IPS-15b (cell line): ENCODE results near the gene CCDC159.
A peak's percentile ranks its signal among the peaks of the same experiment; 100 is the strongest.

Experiments
- H3K27me3 ChIP-seq: one replicate; pipeline ENCODE4 v1.6.1; 2013; ENCODE audit warnings: low read length; ENCODE audit not compliant: control insufficient read depth, insufficient read depth
- H3K36me3 ChIP-seq: one replicate; pipeline ENCODE4 v1.6.1; 2013; ENCODE audit warnings: low read length; ENCODE audit not compliant: control insufficient read depth, insufficient read depth
- H3K4me1 ChIP-seq: one replicate; pipeline ENCODE4 v1.6.1; 2013; ENCODE audit warnings: mild to moderate bottlenecking, low read length; ENCODE audit not compliant: control insufficient read depth, insufficient read depth
- H3K4me3 ChIP-seq: one replicate; pipeline ENCODE4 v1.5.1; 2013; ENCODE audit warnings: low read depth, low read length
- H3K9ac ChIP-seq: one replicate; pipeline ENCODE4 v1.6.1; 2013; ENCODE audit warnings: low read depth, mild to moderate bottlenecking, low read length
- H3K9me3 ChIP-seq: one replicate; pipeline ENCODE4 v1.6.1; 2013; ENCODE audit warnings: mild to moderate bottlenecking, low read length; ENCODE audit not compliant: control insufficient read depth, insufficient read depth

The CCDC159 gene

DNA sequence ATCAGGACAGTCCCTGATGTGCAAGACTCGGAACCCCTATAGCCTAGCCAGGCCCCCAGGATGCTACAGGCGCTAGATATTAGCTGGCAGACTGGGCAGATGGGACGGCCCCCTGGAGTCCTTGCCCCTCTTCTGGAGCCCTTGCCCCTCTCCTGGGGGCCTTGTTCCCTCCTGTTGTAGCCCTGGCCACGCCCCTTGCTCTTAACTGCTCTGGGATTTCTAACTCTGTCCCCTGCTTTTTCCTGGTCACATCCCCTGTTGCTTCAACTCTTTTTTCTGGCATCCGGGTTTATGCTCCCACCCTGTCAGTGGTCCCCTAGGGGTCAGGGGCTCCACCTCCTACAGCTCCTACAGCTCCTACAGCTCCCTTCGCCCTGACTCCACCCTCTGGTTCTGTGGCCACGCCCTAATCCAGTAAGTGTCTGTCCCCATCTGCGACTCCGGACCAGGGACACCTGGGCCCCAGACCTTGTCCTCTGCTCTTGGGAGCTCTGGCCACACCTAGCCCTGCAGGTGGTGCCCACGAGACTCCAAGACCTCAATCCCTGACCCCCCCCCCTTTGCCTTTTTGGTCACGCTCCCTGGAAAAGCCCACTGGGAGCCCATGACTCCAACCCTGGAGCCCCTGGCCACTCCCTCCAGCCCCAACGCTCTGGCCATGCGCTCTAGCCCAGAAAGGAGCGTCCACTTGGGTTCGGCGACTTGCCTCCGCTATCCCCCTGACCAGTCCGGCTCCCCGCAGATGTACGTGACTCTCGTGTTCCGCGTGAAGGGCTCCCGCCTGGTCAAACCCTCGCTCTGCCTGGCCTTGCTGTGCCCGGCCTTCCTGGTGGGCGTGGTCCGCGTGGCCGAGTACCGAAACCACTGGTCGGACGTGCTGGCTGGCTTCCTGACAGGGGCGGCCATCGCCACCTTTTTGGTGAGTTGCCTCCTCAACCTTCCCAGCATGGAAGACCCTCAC, 15.7 kb downstream of the CCDC159 start:
- Histone ChIP-seq H3K27me3 (no peaks in the 10 kb centered on the region), H3K9ac (no peak overlapping the region), H3K36me3 (peaks cover 3% of the 10 kb centered on the region), H3K9me3 (no peaks in the 10 kb centered on the region), H3K4me3 (peak overlapping the region; percentile 71), H3K4me1 (no peaks in the 10 kb centered on the region)

DNA sequence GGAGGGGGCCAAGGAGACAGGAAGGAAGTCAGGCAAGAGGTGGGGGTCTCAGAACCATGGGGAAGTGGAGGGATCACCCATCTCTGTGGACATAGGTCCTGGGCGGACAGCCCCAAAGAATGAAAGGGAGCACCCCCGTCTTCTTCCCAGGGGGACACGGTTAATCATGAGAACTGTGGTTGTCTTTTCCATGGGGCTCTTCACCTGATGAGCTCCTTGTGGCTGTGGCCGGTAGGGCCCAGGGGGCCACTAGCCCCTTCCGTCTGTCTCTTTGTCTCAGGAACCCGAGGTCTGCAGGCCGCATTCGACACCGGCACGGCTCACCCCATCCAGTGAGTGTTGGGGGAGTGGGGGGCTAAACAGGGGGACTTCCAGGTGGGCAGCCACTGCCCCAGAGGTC, 17.6 kb downstream of the CCDC159 start:
- Histone ChIP-seq H3K4me1 (no peaks in the 10 kb centered on the region), H3K36me3 (peaks cover 3% of the 10 kb centered on the region), H3K9ac (no peak overlapping the region), H3K4me3 (no peak overlapping the region), H3K27me3 (no peaks in the 10 kb centered on the region), H3K9me3 (no peaks in the 10 kb centered on the region)

DNA sequence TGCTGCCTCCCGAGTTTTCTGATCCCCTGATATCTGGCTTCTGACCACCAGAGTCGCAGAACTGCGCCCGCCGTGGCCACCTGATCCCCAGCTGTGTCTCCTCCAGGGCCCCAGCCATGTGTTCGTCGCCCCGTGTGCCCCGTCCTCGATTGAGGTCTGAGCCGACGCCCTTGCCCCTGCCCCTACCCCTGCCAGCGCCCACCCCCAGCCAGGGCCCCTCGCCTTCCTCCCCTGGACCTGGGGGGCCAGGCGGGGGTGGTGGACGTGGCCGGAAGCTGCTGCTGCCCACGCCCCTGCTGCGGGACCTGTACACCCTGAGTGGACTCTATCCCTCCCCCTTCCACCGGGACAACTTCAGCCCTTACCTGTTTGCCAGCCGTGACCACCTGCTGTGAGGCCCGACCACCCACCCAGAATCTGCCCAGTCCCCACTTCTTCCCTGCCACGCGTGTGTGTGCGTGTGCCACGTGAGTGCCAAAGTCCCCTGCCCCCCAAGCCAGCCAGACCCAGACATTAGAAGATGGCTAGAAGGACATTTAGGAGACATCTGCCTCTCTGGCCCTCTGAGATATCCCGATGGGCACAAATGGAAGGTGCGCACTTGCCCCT, 18.1 kb downstream of the CCDC159 start:
- Histone ChIP-seq H3K4me3 (no peak overlapping the region), H3K4me1 (no peaks in the 10 kb centered on the region), H3K9ac (no peak overlapping the region), H3K36me3 (peaks cover 3% of the 10 kb centered on the region), H3K27me3 (no peaks in the 10 kb centered on the region), H3K9me3 (no peaks in the 10 kb centered on the region)

DNA sequence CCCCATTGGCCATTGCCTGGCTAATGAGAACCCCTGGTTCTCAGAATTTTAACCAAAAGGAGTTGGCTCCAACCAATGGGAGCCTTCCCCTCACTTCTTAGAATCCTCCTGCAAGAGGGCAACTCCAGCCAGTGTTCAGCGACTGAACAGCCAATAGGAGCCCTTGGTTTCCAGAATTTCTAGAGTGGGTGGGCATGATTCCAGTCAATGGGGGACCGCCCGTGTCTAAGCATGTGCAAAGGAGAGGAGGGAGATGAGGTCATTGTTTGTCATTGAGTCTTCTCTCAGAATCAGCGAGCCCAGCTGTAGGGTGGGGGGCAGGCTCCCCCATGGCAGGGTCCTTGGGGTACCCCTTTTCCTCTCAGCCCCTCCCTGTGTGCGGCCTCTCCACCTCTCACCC, 18.6 kb downstream of the CCDC159 start:
- Histone ChIP-seq H3K9me3 (no peaks in the 10 kb centered on the region), H3K4me3 (no peak overlapping the region), H3K9ac (no peak overlapping the region), H3K36me3 (peaks cover 3% of the 10 kb centered on the region), H3K4me1 (no peaks in the 10 kb centered on the region), H3K27me3 (no peaks in the 10 kb centered on the region)

DNA sequence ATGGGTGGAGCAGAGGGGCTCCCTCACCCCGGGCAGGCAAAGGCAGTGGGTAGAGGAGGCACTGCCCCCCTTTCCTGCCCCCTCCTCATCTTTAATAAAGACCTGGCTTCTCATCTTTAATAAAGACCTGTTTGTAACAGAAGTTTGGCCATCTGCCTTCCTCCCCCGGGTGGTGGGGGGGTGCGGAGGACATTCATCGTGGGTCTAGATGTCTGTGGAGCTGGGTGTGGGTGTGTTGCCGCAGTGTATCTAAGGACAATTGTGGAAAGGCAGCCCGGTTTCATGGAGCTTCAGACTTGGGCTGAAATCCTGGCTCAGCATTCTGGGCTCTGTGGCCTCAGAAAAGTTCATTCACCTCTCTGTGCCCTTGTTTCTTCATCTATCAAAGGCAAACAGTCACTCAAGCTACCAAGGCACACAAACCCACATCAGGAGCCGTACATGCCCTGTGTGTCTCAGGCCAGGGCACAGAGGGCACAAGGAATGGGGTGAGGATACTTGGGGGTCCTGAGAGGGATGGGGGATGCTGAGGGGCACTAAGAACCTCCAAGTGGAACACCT, 19.3 kb downstream of the CCDC159 start:
- Histone ChIP-seq H3K9me3 (no peaks in the 10 kb centered on the region), H3K9ac (no peak overlapping the region), H3K36me3 (peaks cover 3% of the 10 kb centered on the region), H3K4me3 (no peak overlapping the region), H3K4me1 (no peaks in the 10 kb centered on the region), H3K27me3 (no peaks in the 10 kb centered on the region)

DNA sequence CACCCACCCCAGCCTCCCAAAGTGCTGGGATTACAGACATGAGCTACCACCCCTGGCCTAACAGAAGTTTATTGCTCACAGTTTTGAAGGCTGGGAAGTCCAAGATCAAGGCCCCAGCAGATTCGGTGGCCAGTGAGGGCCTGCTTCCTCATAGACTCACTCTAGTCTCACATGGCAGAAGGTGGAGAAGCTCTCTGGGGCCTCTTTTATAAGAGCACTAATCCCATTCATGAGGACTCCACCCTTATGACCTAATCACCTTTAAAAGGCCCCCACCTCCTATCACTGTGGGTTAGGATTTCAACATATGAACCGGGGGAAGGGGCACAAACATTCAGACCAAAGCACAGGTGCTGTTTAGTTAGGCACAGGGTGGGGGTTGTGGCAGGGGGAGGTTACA, 21.2 kb downstream of the CCDC159 start:
- Histone ChIP-seq H3K36me3 (peaks cover 5% of the 10 kb centered on the region), H3K9ac (no peak overlapping the region), H3K4me1 (no peaks in the 10 kb centered on the region), H3K27me3 (no peaks in the 10 kb centered on the region), H3K4me3 (no peak overlapping the region), H3K9me3 (no peaks in the 10 kb centered on the region)

DNA sequence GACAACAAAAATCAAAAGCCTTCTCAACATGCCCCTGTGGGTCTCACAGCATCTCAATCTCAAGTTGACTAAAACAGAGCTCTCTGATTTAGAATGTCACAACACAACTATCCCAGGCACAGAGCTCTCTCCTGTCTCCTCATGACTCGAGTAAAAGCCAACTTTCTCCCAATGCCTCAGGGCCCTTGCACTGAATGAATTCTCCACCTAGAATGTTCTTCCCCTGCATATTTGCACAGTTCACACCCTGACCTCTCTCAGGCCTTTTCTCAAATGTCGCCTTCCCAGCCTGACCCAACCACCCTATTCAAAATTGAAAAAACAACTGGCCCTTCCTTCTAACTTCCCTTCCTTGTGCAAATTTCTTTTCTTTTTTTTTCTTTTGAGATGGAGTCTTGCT, 24.4 kb downstream of the CCDC159 start:
- peaks cover 4% of the 10 kb centered on the region for H3K36me3 ChIP-seq
- no peaks in the 10 kb centered on the region for H3K9me3 ChIP-seq
- no peaks in the 10 kb centered on the region for H3K27me3 ChIP-seq
- no peak overlapping the region for H3K9ac ChIP-seq
- no peak overlapping the region for H3K4me3 ChIP-seq
- no peaks in the 10 kb centered on the region for H3K4me1 ChIP-seq

DNA sequence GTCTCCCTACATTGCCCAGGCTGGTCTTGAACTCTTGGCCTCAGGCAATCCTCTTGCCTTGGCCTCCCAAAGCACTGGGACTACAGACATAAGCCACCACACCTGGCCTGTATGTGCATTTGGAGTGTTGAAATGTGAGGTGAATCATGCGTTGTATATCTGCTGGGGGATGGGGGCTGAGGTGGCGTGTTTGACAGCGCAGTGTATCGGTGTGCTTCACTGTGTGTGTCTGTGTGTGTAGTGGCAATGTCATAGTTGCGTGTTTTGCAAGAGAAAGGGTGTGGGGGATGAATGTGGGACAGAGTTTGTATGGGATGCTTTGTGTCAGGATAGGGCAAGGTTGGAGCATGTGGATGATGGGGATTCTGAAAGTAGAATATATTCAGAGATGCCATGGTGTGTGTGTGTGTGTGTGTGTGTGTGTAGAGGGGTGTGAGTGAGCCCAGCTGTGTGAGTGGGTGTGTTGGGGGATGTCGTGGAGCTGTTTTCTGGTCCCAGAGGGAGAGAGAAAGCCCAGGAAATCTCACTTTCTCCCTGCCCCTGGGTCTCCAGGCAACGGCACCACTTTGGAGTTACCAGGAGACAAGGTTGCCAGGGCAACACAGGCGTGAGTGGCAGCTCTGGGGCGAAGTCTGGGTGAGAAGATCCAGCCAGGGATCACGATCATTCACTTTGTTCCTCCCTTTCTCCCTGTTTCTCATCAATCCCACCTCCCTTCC, 27.0 kb downstream of the CCDC159 start:
- Histone ChIP-seq H3K9ac (no peak overlapping the region), H3K27me3 (no peaks in the 10 kb centered on the region), H3K9me3 (no peaks in the 10 kb centered on the region), H3K4me1 (no peaks in the 10 kb centered on the region), H3K36me3 (peaks cover 6% of the 10 kb centered on the region), H3K4me3 (peak overlapping the region; percentile 77)

DNA sequence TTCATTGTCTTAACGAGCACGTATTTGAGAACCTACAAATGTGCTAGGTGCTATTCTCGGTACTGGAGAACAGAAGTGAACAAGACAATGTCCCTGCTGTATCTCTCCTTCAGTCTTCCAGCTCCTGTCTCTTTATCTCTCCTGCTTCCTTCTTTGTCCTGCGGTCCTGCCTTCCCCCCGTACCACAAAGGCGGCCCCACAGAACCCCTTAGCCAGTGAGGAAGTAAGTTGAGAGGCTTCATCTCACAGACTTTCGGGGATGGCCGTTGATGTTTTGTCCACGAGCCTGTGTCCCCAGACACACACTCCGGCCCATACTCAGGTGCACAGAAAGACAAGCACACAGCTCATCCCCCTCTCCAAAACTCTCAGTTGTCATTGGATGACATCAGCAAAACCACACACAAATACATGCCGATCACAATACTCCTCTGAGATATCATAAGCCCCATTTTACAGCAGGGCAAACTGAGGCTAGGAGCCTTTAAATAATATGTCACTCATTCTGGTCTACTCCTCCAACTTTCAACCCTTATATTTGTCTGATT, 27.6 kb downstream of the CCDC159 start:
- Histone ChIP-seq H3K4me3 (peak overlapping the region; percentile 77), H3K4me1 (peaks cover 2% of the 10 kb centered on the region), H3K9ac (no peak overlapping the region), H3K36me3 (peaks cover 6% of the 10 kb centered on the region), H3K27me3 (no peaks in the 10 kb centered on the region), H3K9me3 (no peaks in the 10 kb centered on the region)

DNA sequence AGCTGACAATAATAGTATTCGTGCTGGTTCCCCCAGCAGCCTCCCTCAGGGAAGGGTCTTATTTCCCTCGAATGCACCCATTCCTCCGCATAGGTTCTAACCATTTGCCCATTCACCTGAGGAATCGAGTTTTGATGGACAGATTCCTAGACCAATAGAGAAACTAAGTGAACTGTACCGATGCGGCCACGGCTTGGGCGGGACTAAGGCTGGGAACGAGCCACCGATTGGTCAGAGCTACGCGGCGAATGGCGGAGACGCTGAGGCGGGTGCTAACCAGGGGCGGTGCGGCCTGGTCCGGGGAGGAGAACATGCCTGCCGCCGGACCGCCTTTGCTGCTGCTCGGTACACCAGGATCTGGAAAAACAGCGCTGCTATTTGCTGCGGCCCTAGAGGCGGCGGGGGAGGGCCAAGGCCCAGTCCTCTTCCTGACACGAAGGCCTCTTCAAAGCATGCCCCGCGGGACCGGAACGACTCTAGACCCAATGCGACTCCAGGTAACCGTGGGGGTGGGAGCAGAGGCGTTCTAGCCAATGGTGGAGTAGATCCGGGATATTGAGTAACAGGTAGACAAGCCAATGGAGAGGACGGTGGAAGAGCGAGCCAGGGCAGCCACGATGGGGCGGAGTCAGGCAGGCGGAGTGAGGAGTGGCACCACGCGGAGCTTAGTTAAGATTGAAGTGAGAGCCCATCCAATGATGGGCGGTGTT, 28.3 kb downstream of the CCDC159 start, which contains the start of gene SWSAP1:
TSS of gene SWSAP1 (plus strand) at position 234 of the 710 bp plus-strand sequence. CDS start at position 249, 15 bp downstream.
- H3K27me3 ChIP-seq: no peaks in the 10 kb centered on the region
- peak within 1 kb of the TSS; percentile 84 for H3K4me3 ChIP-seq

More for the DNA sequence above, 28.3 kb downstream of the CCDC159 start, which contains the start of gene SWSAP1:
- Histone ChIP-seq H3K9ac (peak within 1 kb of the TSS; percentile 88), H3K9me3 (no peaks in the 10 kb centered on the region), H3K36me3 (peaks cover 6% of the 10 kb centered on the region), H3K4me1 (peaks cover 2% of the 10 kb centered on the region)
